A549 (cell line): ENCODE measurements around the gene DAD1.

Experiments used
- CEBPB ChIP-seq, 2 experiments: fragments of >200 bp in 1 of 2; sonication (Bioruptor Twin) in 1 of 2; formaldehyde crosslinking in 1 of 2; IDR thresholded peaks; 2 replicates each; pipeline ENCODE4 v1.6.1; 2012 to 2016
- CHD2 ChIP-seq: fragments of 150-350 bp; IDR thresholded peaks from 2 replicates; pipeline ENCODE4 v1.6.1; 2014; ENCODE audit warnings: low read length; ENCODE audit not compliant: partially characterized antibody
- EP300 ChIP-seq, 2 experiments: fragments of >200 bp; sonication (Bioruptor Twin); formaldehyde crosslinking; IDR thresholded peaks; 2 replicates in 1 of 2; 3 replicates in 1 of 2; pipeline ENCODE4 v1.6.1; 2016 to 2017
- HOXB13 ChIP-seq: fragments of 250-450 bp; sonication (Bioruptor Pico); IDR thresholded peaks from 2 replicates; pipeline ENCODE4 v1.5.0; 2020; ENCODE audit warnings: low read depth, mild to moderate bottlenecking, moderate library complexity
- POLR2A ChIP-seq: IDR thresholded peaks from 2 replicates; pipeline ENCODE4 v1.6.1; 2012; ENCODE audit warnings: mild to moderate bottlenecking, low read length
- TF ChIP-seq, protein P1 (sequence below): fragments of >200 bp; sonication (Bioruptor Twin); formaldehyde crosslinking; IDR thresholded peaks from 3 replicates; pipeline ENCODE4 v1.5.1; 2016
- TF ChIP-seq, protein P2 (sequence below): fragments of 250-450 bp; sonication (Bioruptor Pico); IDR thresholded peaks from 2 replicates; pipeline ENCODE4 v1.5.0; 2021; ENCODE audit warnings: mild to moderate bottlenecking, moderate library complexity, borderline replicate concordance

DNA sequence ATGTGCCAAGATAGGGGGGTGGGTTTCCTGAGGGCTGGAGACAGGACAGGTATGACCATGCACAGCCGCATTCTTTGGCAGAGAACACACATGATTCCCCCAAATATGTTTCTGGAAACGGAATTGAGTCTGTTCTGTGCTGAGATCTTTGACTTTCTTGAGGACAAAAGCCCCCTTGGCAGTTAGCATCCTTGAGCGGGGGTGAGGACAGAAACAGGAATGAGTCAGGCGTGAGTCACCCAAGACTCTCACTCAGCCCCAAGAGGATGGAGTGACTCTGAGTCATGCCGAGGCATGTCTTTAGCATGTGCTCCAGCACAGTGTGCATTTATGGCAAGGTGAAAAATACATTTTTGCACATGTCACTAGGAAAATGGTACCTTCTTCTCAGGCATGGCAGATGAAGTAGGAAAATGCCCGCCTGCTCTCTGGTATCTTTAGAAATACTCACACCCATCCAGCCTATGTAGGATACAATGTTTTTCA lies 52.1 kb downstream of the DAD1 start:
- TF ChIP-seq, protein P1, sequence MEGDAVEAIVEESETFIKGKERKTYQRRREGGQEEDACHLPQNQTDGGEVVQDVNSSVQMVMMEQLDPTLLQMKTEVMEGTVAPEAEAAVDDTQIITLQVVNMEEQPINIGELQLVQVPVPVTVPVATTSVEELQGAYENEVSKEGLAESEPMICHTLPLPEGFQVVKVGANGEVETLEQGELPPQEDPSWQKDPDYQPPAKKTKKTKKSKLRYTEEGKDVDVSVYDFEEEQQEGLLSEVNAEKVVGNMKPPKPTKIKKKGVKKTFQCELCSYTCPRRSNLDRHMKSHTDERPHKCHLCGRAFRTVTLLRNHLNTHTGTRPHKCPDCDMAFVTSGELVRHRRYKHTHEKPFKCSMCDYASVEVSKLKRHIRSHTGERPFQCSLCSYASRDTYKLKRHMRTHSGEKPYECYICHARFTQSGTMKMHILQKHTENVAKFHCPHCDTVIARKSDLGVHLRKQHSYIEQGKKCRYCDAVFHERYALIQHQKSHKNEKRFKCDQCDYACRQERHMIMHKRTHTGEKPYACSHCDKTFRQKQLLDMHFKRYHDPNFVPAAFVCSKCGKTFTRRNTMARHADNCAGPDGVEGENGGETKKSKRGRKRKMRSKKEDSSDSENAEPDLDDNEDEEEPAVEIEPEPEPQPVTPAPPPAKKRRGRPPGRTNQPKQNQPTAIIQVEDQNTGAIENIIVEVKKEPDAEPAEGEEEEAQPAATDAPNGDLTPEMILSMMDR, result no peak
- TF ChIP-seq EP300 (IDR thresholded peaks at IDR 0.05), result no peak
- no peak for TF ChIP-seq CHD2
- TF ChIP-seq HOXB13 (CRISPR knock-in tag), result no peak
- TF ChIP-seq, protein P2, sequence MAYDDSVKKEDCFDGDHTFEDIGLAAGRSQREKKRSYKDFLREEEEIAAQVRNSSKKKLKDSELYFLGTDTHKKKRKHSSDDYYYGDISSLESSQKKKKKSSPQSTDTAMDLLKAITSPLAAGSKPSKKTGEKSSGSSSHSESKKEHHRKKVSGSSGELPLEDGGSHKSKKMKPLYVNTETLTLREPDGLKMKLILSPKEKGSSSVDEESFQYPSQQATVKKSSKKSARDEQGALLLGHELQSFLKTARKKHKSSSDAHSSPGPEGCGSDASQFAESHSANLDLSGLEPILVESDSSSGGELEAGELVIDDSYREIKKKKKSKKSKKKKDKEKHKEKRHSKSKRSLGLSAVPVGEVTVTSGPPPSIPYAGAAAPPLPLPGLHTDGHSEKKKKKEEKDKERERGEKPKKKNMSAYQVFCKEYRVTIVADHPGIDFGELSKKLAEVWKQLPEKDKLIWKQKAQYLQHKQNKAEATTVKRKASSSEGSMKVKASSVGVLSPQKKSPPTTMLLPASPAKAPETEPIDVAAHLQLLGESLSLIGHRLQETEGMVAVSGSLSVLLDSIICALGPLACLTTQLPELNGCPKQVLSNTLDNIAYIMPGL (CRISPR knock-in tag), result no peak
- TF ChIP-seq POLR2A, result no peak
- TF ChIP-seq CEBPB (IDR thresholded peaks at IDR 0.05), result no peak
